HG03175 (cell line): ENCODE data around the gene NEK8.
"Not testable (repeated sequence)": the region's sequence is repeated elsewhere in the genome, so short reads cannot be mapped to it uniquely, and the experiment has no call there.

Source experiments
- ATAC-seq: cut with Tn5 transposase; IDR thresholded peaks from one replicate; pipeline ENCODE4 v1.9.1; 2021; ENCODE audit warnings: mild to moderate bottlenecking, moderate library complexity; ENCODE audit not compliant: unreplicated experiment

Gene NEK8

GRCh38 chr17:28760601-28761562, 32.3 kb downstream of the NEK8 start:
- ATAC-seq = no peak

GRCh38 chr17:28763137-28763799, 34.7 kb downstream of the NEK8 start:
- no peak for ATAC-seq

- ATAC-seq = no peak
These were observed 35.2 kb downstream of the NEK8 start for GRCh38 chr17:28763804-28764266.

GRCh38 chr17:28765038-28765437, 36.5 kb downstream of the NEK8 start:
- ATAC-seq = no peak

GRCh38 chr17:28773736-28774135, 45.1 kb downstream of the NEK8 start:
- no peak for ATAC-seq

- no peak for ATAC-seq
These were observed 45.6 kb downstream of the NEK8 start for GRCh38 chr17:28774206-28774605.

GRCh38 chr17:28777178-28777577, 48.6 kb downstream of the NEK8 start:
- no peak for ATAC-seq

- ATAC-seq = not testable (repeated sequence)
These were observed 51.0 kb downstream of the NEK8 start for GRCh38 chr17:28779601-28780000.

GRCh38 chr17:28783161-28783560, 54.6 kb downstream of the NEK8 start:
- no peak for ATAC-seq

GRCh38 chr17:28788100-28788499, 59.5 kb downstream of the NEK8 start:
- ATAC-seq = no peak
